Ascending aorta (tissue), 2 donors: ENCODE data around the gene HOPX. TPM values are rescaled to one million over a fixed set of nuclear protein-coding genes. Genes with fewer than 3 reads are reported as not detected.
A peak's percentile ranks its signal among the peaks of the same experiment; 100 is the strongest.

ENCODE experiments used
- DNase-seq, 2 donors: peaks; one replicate each; pipeline ENCODE4 v3.0.0-alpha.2; 2019; ENCODE audit warnings: low spot score in 2 of 2
- H3K27ac ChIP-seq, 2 donors: fragments of 200-600 bp; sonication (generic); one replicate each; pipeline ENCODE4 v1.5.1; 2016 to 2017; ENCODE audit warnings: mild to moderate bottlenecking in 1 of 2
- H3K27me3 ChIP-seq: fragments of 200-600 bp; sonication (generic); one replicate; pipeline ENCODE4 v1.5.1; 2017
- H3K36me3 ChIP-seq, 2 donors: fragments of 200-600 bp; sonication (generic); one replicate each; pipeline ENCODE4 v1.5.1; 2016
- H3K4me1 ChIP-seq, 2 donors: fragments of 200-600 bp; sonication (generic); one replicate each; pipeline ENCODE4 v1.5.1; 2016 to 2017; ENCODE audit warnings: mild to moderate bottlenecking in 1 of 2
- H3K4me3 ChIP-seq, 2 donors: fragments of 200-600 bp; sonication (generic); one replicate each; pipeline ENCODE4 v1.5.1; 2016 to 2017; ENCODE audit warnings: mild to moderate bottlenecking in 1 of 2
- H3K9me3 ChIP-seq, 2 donors: fragments of 200-600 bp; sonication (generic); one replicate each; pipeline ENCODE4 v1.5.1; 2016
- intact Hi-C: fragments of 100-400 bp; cut with DNase I; formaldehyde crosslinking; loops from one replicate; pipeline ENCODE4 v1.15.1; 2023
- total RNA-seq: library from RNA; depleted of rRNA; stranded (reverse); fragments of >200 nt; gene quantifications from one replicate; pipeline ENCODE4 v1.1.0, GENCODE V29; 2016
- TF ChIP-seq, protein P1 (sequence below), 3 experiments: fragments of 200-600 bp in 2 of 3; fragments of 450-650 bp in 1 of 3; sonication (generic) in 2 of 3; IDR thresholded peaks; one replicate each; pipeline ENCODE4 v1.5.1; 2016 to 2019; ENCODE audit warnings: antibody characterized with exemption in 3 of 3, mild to moderate bottlenecking in 1 of 3, moderate library complexity in 1 of 3

Gene HOPX
- total RNA-seq, 1 donor from 2014 or later, result 54.2 TPM

DNA sequence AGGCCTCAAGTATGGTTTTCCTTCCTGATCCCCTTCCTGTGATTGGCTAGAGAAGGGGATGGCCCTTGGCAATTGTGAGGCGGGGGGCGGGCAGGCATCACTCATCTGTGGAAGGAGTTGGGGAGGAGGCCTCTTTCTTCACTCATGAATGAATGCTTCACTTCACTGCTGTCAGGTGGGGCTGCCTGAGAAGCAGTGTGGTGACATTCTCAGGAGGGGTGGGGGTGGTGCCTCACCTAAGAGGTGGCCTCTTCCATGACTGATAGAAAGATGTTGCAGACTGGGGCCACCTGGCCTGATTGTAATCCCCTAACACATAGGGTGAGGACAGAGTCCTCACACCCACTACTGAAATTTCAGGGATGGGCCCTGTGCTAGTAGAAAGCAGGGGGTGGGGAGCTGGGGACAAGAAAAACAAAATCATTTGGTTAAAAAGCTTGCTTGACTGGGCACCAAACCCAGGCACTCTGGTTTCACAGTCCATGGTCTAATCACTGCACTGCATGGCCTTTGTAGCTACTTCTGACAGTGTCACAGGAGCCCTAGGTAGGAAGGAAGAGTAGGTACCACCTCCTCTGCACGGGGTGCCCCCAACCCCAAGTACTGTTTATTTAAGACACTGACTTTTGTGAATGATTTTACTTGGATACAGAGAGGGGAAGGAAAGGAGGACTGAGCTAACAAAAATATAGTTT lies 5.6 kb upstream of the HOPX start:
- no peak overlapping the region for H3K4me3 ChIP-seq
- intact Hi-C loops, result no loop called here
- TF ChIP-seq, protein P1, sequence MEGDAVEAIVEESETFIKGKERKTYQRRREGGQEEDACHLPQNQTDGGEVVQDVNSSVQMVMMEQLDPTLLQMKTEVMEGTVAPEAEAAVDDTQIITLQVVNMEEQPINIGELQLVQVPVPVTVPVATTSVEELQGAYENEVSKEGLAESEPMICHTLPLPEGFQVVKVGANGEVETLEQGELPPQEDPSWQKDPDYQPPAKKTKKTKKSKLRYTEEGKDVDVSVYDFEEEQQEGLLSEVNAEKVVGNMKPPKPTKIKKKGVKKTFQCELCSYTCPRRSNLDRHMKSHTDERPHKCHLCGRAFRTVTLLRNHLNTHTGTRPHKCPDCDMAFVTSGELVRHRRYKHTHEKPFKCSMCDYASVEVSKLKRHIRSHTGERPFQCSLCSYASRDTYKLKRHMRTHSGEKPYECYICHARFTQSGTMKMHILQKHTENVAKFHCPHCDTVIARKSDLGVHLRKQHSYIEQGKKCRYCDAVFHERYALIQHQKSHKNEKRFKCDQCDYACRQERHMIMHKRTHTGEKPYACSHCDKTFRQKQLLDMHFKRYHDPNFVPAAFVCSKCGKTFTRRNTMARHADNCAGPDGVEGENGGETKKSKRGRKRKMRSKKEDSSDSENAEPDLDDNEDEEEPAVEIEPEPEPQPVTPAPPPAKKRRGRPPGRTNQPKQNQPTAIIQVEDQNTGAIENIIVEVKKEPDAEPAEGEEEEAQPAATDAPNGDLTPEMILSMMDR (IDR thresholded peaks at IDR 0.05), result no peak
- no peaks in the 10 kb centered on the region for H3K27me3 ChIP-seq
- DNase-seq, result no peak
- H3K9me3 ChIP-seq, result no peaks in the 10 kb centered on the region
- no peak overlapping the region for H3K27ac ChIP-seq
- no peaks in the 10 kb centered on the region for H3K36me3 ChIP-seq
- no peaks in the 10 kb centered on the region for H3K4me1 ChIP-seq

DNA sequence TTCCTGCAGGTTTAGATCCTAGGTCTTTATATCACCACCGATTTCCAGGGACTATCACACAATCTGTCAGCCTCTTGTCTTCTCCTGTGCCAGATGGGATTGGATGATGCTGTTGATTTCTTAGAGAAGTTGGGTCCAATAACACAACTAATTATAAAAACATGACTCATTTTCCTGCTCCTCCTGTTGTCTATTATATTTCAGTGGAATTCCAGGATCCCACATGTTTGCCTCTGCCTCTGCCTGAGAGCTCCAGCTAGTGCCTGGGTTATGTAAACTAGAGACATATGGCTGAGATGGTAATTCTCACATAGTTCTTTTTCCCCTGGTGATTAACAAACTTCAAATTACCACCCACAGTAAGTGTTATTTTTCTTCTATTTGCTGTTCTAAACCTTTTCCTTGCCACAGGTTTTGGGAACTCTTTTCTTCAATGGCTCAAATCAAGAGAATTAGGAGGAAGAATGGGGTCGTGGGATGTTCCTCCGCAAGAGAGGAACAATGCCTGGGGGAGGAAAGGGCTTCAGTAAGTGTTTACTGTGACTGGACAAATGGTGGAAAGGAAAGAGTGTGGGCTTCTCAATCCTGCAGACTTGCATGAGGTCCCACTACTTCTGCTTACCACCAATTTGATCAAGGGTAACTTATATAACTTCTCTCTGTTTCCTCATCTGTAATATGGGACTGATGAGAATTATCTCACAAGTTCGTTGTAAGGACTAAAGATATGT lies 3.4 kb upstream of the HOPX start:
- no peak overlapping the region for H3K27ac ChIP-seq
- no peaks in the 10 kb centered on the region for H3K9me3 ChIP-seq
- TF ChIP-seq, protein P1 (IDR thresholded peaks at IDR 0.05), result no peak
- no peak overlapping the region for H3K4me3 ChIP-seq
- no peaks in the 10 kb centered on the region for H3K36me3 ChIP-seq
- DNase-seq, result no peak
- H3K27me3 ChIP-seq, result no peaks in the 10 kb centered on the region
- no peaks in the 10 kb centered on the region for H3K4me1 ChIP-seq
- intact Hi-C loops, result no loop called here

DNA sequence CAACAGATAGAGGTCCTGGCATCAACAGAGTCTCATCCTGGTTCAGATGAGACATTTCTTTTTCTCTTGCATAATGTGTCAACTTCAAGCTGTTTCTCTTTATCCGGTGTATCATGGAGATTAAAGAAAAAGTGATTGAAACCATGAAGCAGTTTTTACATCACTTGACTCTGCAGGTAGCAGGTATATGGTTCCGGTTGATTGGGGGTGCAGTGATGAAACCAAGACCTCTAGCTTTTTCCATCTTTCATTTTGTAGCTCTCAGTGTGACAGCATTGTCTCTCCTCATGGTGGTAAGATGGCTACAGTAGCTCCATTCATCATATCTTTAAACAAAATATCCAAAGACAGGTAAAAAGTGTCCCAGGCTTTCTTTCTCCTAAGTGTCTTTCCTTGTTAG lies 2.4 kb upstream of the HOPX start:
- DNase-seq, result no peak

DNA sequence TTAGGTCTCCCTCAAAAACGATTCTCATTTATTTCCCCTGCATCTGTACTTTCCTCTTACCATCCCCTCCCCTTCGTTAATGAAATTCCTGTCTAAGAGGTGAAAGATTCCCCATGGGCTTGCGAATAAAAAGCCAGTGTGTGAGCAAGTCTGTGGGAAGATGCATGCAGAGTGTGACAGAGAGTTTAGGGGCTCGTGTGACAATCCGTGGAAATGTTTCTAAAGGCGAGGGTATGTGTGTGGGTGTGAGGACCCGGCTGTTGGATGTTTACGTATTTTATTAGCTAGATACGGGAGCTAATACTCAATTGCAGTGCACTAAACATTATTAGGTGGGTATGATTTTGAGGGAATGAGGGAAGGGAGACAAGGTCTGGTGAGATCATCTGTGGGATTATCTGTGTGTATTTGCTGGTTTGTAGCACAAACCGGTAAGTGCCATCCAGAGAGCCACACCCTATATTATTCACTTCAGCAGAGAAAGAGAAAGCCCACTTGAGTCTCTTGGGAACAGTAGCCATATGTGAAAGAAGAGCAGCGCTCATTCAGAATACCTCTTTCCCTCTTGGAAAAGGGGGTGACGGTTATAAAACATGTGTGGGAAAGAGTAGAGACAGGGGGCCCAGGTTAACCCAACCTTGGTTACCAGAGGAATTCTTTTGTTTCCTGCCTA lies 893 bp upstream of the HOPX start:
- Histone ChIP-seq H3K36me3 (no peaks in the 10 kb centered on the region), H3K9me3 (no peaks in the 10 kb centered on the region), H3K4me1 (no peaks in the 10 kb centered on the region), H3K4me3 (peak overlapping the region in 1 of 2 donors; percentile 21), H3K27me3 (no peaks in the 10 kb centered on the region), H3K27ac (no peak overlapping the region)
- TF ChIP-seq, protein P1 (IDR thresholded peaks at IDR 0.05), result no peak
- no peak for DNase-seq
- intact Hi-C loops, result no loop called here

More for the DNA sequence above, 2.4 kb upstream of the HOPX start:
- H3K36me3 ChIP-seq, result no peaks in the 10 kb centered on the region
- no peaks in the 10 kb centered on the region for H3K4me1 ChIP-seq
- H3K4me3 ChIP-seq, result no peak overlapping the region
- H3K27me3 ChIP-seq, result no peaks in the 10 kb centered on the region
- no peak overlapping the region for H3K27ac ChIP-seq
- TF ChIP-seq, protein P1 (IDR thresholded peaks at IDR 0.05), result no peak
- intact Hi-C loops, result no loop called here
- no peaks in the 10 kb centered on the region for H3K9me3 ChIP-seq

DNA sequence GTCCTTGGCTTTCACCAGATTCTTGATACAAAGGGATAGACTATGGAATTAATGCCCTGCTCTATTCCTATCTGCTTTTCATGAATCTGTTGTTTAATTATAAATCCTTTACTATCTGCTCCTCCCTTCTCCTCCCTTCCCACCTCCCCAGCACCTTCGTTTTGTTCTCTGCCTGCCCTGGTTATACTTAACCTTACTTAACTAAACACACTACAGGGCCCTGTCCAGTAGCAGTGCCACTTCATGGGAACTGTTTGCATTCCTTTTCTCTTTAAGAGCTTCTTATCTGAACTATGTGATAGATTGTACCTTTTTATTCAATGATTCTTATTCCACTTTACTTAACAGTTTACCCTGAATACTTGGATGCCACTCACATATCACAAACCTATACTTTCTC lies 830 bp downstream of the HOPX start:
- H3K4me3 ChIP-seq, result no peak overlapping the region
- no peaks in the 10 kb centered on the region for H3K9me3 ChIP-seq
- intact Hi-C loops, result no loop called here
- H3K27me3 ChIP-seq, result no peaks in the 10 kb centered on the region
- no peak overlapping the region for H3K27ac ChIP-seq
- no peaks in the 10 kb centered on the region for H3K36me3 ChIP-seq
- H3K4me1 ChIP-seq, result no peaks in the 10 kb centered on the region
- TF ChIP-seq, protein P1 (IDR thresholded peaks at IDR 0.05), result no peak
- DNase-seq, result no peak
